Lower lobe of right lung (tissue), 2 donors: ENCODE measurements around the gene SLC35B1. TPM values are rescaled to one million over a fixed set of nuclear protein-coding genes. Genes with fewer than 3 reads are reported as not detected.

Experiments
- ATAC-seq, 2 donors: fragments of 200-7000 bp; cut with Tn5 transposase; one replicate each; pipeline ENCODE4 v1.9.1; 2020 to 2022; ENCODE audit warnings: mild to moderate bottlenecking in 2 of 2, moderate library complexity in 2 of 2
- DNase-seq: peaks from one replicate; pipeline ENCODE4 v3.0.0-alpha.2; 2020
- H3K27ac ChIP-seq: fragments of 200-600 bp; one replicate; pipeline ENCODE4 v1.8.0; 2022
- H3K27me3 ChIP-seq: fragments of 200-600 bp; one replicate; pipeline ENCODE4 v1.8.0; 2022; ENCODE audit warnings: low read depth
- H3K36me3 ChIP-seq: fragments of 200-600 bp; one replicate; pipeline ENCODE4 v1.8.0; 2022; ENCODE audit warnings: mild to moderate bottlenecking
- H3K4me1 ChIP-seq: fragments of 200-600 bp; one replicate; pipeline ENCODE4 v1.8.0; 2022
- H3K4me3 ChIP-seq: fragments of 200-600 bp; one replicate; pipeline ENCODE4 v1.8.0; 2022; ENCODE audit warnings: mild to moderate bottlenecking
- H3K9me3 ChIP-seq: fragments of 200-600 bp; one replicate; pipeline ENCODE4 v1.8.0; 2022
- intact Hi-C: fragments of 100-400 bp; cut with DNase I; formaldehyde crosslinking; loops from one replicate; pipeline ENCODE4 v1.11.0; 2022
- total RNA-seq: library from RNA; stranded (reverse); fragmentation: NEBNext Ultra II Directional; extraction: Animal tissue kit (Norgen Biotek cat#: 25700); gene quantifications from one replicate; pipeline ENCODE4 v1.2.1, GENCODE V29; 2021
- TF ChIP-seq, protein P1 (sequence below): fragments of 200-600 bp; IDR thresholded peaks from one replicate; pipeline ENCODE4 v1.8.0; 2022; ENCODE audit warnings: antibody characterized with exemption, mild to moderate bottlenecking
- donor health status: DM: no; HTN: yes; CAD: no; lungs with severe emphysema.

The SLC35B1 gene
- total RNA-seq, 1 donor from 2014 or later: 38.9 TPM

DNA sequence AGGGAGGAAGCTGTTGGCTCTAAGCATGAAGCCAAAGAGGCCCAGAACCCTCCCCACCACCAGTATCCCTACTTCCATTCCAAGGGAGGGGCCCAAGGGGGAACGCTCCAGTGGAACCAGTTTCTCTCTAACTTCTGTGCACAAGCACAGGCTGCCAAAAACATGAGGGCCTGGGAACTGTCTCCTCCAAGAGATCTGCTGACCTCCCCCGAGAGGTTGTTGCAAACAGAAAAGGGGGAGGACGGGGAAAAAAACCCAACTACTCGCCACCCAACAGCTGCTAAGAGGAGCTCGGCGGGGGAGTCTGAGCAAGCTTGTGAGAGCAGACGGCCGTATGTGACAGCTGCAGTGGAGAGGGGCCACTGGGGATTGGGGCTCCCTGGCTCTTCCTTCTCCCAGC lies 15.7 kb upstream of the SLC35B1 start:
- TF ChIP-seq, protein P1, sequence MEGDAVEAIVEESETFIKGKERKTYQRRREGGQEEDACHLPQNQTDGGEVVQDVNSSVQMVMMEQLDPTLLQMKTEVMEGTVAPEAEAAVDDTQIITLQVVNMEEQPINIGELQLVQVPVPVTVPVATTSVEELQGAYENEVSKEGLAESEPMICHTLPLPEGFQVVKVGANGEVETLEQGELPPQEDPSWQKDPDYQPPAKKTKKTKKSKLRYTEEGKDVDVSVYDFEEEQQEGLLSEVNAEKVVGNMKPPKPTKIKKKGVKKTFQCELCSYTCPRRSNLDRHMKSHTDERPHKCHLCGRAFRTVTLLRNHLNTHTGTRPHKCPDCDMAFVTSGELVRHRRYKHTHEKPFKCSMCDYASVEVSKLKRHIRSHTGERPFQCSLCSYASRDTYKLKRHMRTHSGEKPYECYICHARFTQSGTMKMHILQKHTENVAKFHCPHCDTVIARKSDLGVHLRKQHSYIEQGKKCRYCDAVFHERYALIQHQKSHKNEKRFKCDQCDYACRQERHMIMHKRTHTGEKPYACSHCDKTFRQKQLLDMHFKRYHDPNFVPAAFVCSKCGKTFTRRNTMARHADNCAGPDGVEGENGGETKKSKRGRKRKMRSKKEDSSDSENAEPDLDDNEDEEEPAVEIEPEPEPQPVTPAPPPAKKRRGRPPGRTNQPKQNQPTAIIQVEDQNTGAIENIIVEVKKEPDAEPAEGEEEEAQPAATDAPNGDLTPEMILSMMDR: no peak
- ATAC-seq (peak; percentile 9 to 60), DNase-seq (no peak)
- Histone ChIP-seq H3K9me3 (no peaks in the 10 kb centered on the region), H3K36me3 (peaks cover 38% of the 10 kb centered on the region), H3K4me3 (no peak overlapping the region), H3K27me3 (no peaks in the 10 kb centered on the region), H3K27ac (peak overlapping the region; percentile 64), H3K4me1 (peaks cover 19% of the 10 kb centered on the region)
- intact Hi-C loops: no loop called here

DNA sequence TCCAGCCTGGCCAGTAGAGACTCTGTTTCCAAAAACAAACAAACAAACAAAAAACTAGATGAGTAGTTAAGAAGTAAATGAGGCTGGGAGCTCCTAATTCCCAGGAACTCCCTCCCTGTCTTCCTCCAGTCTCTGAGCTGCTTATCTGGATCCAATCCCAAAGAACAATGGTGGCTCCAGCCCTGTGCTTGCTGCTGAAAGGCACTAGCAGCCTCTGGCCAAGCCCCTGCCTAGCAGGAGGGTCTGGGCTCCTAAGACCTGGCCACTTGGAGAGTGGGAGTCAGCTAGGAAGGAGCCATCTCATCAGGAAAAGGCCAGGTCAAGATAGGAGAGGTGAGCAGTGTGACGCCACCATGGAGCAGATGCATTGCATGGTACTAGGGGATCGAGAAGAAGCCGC lies 14.3 kb upstream of the SLC35B1 start:
- H3K4me1 ChIP-seq: peaks cover 19% of the 10 kb centered on the region
- H3K4me3 ChIP-seq: no peak overlapping the region
- ATAC-seq (no peak), DNase-seq (no peak)
- intact Hi-C loops: no loop called here
- peaks cover 51% of the 10 kb centered on the region for H3K36me3 ChIP-seq
- TF ChIP-seq, protein P1: no peak
- H3K27me3 ChIP-seq: no peaks in the 10 kb centered on the region
- H3K9me3 ChIP-seq: no peaks in the 10 kb centered on the region
- no peak overlapping the region for H3K27ac ChIP-seq

DNA sequence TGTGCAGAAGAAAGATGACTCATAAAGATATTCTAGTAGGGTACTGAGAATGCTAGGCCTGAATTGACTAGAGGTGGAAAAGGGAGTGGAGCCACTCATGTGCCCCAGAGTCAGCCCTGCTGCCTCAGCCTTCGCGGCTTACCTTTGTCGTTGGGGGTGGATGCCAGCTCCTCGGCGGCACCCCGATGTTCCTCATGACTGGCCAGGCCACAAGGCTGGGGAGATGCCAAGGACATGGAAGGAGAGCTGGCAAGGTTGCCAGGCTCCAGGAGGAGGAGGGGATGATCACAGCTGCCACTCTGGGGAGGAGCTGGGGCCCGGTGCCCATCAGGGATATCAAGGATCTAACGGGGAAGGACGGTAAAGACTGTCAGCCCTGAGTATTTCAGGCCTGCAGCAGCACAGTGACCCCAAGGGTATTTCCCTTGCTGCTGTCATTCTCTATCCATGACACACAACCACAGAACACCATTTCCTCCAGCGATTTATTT lies 9.7 kb upstream of the SLC35B1 start:
- peaks cover 91% of the 10 kb centered on the region for H3K36me3 ChIP-seq
- no peak for ATAC-seq
- TF ChIP-seq, protein P1: no peak
- intact Hi-C loops: no loop called here
- no peaks in the 10 kb centered on the region for H3K9me3 ChIP-seq
- DNase-seq: no peak
- no peaks in the 10 kb centered on the region for H3K4me1 ChIP-seq
- no peaks in the 10 kb centered on the region for H3K27me3 ChIP-seq
- no peak overlapping the region for H3K4me3 ChIP-seq
- H3K27ac ChIP-seq: no peak overlapping the region

DNA sequence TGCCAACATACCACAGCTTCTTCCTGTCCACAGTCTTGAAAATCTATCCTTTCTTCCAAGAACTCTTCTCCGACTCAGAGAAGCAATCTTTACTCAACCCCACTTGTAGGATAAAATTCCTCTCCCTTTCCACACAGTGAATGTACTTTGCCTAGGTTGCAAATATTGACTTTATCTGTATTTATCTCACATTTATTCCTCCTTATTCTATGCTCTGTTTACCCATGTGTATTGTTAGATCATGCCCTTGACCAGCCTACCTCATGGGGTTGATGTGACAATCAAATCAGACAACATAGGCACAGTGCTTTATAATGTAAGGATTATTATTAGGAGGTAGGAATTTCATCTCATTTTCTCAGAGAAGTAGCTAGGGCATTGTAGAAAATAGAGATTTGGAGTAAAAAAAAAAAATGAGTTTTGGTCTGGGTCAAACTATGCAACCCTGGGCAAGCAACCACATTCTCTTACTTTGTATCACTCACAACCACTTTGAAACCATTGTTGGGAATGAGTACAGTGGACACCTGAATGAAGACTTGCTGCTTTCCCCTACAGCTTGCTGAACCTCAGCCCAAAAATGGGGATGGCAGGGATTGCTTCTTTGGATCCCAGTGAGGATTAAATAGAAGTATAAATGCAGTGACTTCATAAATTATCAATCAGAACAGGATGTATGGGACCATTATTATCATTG lies 9.1 kb upstream of the SLC35B1 start:
- H3K27me3 ChIP-seq: no peaks in the 10 kb centered on the region
- no peaks in the 10 kb centered on the region for H3K9me3 ChIP-seq
- H3K4me3 ChIP-seq: no peak overlapping the region
- DNase-seq: no peak
- intact Hi-C loops: no loop called here
- peak overlapping the region; percentile 65 for H3K27ac ChIP-seq
- no peaks in the 10 kb centered on the region for H3K4me1 ChIP-seq
- TF ChIP-seq, protein P1: no peak
- H3K36me3 ChIP-seq: peaks cover 92% of the 10 kb centered on the region
- ATAC-seq: no peak

DNA sequence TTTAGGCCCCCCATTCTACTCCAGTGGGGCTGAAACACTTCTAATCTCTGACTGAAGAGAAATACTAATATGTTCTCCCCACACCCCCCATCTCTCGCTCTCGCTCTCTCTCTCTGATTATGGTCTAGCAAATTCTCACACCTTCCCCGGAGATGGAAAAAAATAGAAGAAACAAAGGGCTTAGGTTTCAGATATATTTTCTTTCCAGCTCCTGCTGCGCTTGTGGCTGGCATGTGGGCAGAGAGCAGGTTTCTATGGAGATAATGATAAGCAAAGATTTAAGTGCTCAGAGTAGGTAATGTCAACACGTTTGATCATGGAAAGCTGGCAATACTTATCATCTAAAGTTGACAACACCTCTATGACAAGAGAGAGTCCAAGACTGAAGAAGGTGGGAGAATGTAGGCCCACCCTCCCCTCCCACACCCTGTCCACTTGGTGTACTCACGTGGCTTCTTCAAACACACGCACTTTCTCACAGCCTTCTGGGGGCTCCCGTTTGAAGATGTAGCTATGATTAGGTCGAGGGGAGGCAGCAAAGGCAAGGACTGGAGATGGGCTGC lies 8.0 kb upstream of the SLC35B1 start:
- H3K27ac ChIP-seq: peak overlapping the region; percentile 65
- no peaks in the 10 kb centered on the region for H3K4me1 ChIP-seq
- peaks cover 93% of the 10 kb centered on the region for H3K36me3 ChIP-seq
- no peaks in the 10 kb centered on the region for H3K27me3 ChIP-seq
- DNase-seq (no peak), ATAC-seq (peak; percentile 65 to 68)
- TF ChIP-seq, protein P1: no peak
- intact Hi-C loops: no loop called here
- no peaks in the 10 kb centered on the region for H3K9me3 ChIP-seq
- no peak overlapping the region for H3K4me3 ChIP-seq
